Smooth muscle cell of the brain vasculature (primary cell): ENCODE data around the gene TBX19.

Source experiments
- DNase-seq: peaks from one replicate; pipeline ENCODE4 v3.0.0-alpha.2; 2012; ENCODE audit warnings: low read depth, low spot score

TBX19 gene

DNA sequence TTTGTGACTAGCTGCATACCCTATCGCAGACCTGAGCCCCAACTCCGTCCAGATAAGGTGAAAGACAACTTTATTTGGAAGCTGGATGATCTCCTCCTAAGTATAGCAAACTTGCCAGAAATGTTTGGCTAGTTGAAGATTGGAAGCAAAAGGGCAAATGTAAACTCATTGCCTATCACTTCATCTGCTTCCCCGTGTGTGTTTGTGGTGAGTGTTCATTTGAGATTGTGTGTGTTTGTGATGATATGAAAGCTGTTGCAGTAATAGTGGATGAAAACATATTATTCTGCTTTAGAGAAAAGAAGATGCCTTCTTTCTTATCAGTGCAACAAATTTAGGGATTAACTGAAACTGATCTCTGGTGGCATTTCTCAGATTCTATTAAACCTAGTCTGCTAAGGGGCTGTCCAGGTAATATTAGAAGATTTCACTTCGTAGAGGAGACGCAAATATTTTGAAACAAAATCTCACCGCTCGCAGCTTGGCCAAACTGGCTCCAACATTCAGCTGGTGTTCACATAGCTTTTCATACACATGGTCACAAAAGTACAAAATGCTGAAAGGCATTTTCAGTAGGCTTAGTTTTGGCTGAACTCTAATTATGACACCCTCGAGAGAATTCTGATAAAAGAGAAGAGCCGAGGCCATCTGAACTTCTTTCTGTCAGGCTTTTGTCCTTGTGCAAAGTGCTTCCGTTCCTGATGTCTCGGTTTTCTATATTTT lies 1.1 kb downstream of the TBX19 start:
- no peak for DNase-seq

DNA sequence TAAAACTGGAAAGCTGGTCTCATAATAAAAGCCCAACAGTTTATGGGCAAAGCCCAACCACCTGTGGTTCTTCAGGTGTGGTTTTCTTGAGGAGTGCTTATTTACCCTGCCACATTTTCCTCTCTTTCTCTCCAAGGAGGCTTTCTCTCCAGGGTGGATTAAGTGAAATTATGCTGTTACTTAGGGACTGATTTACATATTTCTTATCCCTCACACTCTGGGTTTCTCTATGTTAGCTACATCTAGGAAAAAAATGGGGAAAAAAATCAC lies 4.8 kb downstream of the TBX19 start:
- DNase-seq, result no peak

DNA sequence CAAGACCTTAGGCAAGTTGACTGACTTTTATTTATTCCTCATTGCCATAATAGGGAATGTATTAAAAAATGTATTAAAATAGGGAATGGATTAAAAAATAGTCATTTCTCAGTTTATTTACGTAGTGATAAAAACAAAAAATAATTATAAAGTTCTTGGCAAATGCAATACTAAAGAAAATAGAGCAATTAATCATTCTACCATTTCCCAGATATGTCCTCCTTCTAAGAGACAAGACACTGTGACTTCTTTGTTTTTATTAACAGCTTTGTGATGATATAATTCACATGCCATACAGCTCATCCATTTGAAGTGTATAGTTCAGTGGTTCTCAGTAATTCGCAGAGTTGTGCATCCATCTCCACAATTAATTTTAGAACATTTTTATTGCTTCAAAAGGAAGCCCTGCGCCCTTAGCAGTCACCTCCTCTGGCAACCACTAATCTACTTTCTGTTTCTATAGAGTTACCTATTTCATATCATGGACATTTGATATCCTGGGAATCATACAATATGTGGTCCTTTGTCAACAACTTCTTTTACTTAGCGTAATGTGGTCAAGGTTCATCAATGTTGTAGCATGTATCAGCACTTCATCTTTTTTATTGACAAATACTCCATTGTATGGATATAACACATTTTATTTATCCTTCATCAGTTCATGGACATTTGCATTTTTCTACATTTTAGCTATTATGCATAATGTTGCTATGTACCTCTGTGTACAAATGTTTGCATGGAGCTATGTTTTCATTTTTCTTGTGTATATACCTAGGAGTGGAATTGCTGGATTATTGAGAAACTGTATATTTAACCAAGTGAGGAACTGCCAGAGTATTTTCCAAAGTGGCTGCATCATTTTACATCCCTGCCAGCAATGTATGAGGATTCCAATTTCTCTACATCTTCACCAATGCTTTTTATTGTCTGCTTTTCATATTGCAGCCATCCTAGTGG lies 5.6 kb downstream of the TBX19 start:
- DNase-seq, result no peak

DNA sequence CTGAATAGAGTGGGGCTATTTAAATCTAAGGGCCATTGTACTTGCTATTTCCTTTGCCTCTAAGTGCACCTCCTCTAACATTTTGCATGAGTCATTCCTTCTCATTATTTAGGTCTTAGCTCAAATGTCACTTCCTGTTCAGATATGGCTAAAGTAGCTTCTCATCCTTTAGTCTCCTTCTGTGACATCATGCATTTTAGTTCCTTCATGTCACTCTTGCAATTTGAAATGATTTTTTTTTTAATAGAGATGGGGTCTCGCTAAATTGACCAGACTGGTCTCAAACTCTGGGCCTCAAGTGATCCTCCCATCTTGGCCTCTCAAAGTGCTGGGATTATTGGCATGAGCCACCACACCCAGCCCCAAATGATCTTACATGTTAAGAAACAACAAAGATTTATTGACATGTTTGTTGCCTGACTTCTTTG lies 6.6 kb downstream of the TBX19 start:
- DNase-seq, result no peak

DNA sequence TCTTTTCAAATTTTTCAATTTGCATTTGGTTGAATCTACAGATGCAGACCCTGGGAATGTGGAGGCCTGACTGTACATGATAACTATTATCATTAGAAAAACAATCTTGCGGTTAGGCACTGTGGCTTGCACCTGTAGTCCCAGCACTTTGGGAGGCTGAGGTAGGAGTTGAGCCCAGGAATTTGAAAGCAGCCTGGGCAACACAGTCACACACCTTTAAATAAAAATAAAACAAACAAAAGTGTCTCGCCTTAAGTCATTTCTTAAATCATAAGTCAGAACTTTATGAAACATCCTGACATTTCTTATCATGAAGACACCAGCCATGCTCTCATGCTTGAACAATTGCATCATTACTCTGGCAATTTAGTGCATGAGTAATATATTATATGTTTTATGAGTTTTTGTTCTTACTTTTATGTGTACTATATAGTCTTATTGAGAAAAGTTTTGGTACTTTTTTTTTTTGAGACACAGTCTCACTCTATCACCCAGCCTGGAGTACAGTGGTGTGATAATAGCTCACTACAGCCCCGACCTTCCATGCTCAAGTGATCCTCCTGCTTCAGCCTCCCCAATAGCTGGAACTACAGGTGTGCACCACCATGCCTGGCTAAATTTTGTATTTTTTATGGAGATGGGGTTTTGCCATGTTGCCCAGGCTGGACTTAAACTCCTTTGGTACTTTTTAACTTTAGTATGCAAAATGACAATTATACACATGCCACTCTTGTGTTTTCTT lies 7.8 kb downstream of the TBX19 start:
- DNase-seq, result no peak

DNA sequence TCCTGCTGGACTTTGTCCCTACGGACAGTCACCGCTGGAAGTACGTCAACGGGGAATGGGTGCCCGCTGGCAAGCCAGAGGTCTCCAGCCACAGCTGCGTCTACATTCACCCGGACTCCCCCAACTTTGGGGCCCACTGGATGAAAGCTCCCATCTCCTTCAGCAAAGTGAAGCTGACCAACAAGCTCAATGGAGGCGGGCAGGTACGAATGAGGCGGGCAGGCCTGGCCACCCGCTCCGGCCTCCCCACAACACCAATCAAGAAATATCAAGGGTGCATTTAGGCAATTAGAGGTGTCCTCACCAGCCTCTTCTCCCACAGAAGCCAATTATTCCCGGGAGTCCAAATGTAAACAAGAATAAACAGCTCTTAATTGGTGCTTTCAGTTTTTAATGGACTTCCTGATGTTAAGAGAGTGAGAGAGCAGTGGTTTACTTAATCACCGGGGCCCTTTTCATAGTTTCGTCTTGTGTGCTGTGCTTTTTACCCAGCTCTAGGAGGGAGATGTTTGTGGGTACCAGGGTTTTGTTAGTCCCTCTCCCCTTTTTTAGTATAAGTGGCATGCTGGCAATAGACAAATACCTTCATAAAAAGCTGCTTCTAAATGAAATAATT lies 10.7 kb downstream of the TBX19 start:
- DNase-seq, result no peak

DNA sequence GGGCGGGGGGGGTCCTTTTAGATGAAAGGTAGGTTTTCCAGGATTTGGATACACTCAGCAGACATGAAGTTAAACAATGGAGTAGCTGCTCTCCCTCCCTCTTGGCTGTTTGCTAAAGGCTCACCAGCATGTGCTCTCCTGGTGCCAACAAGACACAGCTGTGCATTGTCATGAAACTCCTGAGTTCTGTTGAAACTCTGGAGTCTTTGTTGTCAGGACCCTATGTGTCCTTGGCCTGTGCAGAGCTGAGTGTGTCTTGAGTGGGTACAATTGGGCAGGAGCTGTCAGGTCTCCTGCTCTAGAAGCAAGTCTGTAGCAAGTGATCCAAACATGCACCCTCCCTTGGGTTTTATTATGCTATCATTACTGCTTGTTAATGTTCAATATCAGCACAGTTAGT lies 12.7 kb downstream of the TBX19 start:
- no peak for DNase-seq

DNA sequence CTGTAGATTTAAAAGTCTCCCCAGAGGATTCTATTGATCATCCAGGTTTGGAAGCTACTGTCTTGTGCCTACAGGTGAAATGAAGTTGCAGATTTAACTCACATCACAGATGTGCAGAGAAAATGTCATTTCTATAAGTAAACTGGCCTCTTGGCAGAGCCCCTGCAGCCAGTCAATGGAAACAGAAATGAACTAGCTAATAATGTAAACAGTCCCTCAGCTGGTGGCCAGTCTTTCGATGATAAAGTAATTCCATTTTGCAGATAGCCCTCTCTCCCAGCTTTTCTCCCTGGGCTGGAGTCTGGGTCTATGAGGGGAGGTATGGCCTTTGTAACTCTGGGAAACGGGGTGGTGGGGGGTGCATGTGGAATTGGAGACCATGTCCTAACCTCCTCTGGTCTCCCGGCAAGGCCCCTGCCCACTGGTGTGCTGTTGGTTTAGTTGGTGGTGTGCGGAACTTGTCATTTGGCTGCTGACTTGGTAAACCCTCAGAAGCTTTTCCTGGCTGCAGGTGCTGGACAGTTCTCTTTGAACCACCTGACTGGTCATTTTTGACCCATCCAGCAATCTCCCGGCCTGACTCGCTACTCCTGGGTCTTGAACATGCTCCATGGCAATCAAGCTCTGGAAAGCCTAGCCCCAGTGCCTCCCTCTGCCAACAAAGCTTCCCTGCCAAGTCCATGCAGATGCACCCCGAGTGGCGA lies 14.9 kb downstream of the TBX19 start:
- DNase-seq, result no peak

DNA sequence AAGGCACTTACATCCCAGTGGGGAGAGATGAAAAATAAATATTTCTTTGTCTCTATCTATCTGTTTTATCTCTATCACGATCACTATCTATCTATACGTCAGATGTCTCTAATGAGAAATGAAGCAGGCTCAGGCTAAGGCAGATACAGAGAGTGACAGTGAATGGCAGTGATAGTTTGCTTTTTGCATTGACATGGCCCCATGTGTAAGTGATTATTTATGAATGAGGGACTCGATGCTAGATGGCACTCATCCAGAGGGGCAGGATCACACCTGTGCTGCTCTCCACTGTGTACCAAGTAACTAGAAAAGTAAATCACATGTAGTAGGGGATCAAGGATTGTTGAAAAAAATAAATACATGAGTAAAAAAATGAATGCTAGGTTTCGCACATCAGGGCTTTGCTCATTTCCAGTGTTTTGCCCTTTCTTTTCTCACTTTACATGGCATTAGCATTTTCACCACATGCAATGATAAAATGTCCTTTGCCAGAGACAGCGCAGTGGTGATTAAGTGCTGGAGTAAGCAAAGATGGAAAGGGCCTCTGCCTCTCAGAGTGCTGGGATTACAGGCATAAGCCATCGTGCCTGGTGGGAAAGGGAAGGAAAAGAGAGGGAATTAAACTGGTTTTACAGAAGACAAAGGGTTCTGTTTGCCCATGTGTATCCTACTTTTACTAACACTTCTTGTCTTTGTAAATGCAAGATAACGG lies 16.5 kb downstream of the TBX19 start:
- DNase-seq, result no peak

DNA sequence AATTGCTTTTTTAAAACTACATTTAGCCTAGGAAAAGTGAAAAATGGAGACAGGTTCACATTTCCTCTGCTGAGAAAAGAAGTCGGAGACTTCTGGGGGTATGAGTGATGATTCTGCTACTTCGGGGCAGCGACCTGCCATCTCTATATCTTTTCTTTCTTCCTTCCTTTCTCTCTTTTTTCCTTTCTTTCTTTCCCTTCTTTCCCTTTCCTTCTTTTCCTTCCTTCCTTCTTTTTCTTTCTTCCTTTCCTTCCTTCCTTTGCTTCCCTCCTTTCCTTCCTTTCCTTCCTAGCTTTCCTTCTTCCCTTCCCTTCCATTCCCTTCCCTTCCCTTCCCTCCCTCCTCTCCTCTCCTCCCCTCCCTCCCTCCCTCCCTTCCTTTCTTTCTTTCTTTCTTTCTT lies 17.8 kb downstream of the TBX19 start:
- no peak for DNase-seq

DNA sequence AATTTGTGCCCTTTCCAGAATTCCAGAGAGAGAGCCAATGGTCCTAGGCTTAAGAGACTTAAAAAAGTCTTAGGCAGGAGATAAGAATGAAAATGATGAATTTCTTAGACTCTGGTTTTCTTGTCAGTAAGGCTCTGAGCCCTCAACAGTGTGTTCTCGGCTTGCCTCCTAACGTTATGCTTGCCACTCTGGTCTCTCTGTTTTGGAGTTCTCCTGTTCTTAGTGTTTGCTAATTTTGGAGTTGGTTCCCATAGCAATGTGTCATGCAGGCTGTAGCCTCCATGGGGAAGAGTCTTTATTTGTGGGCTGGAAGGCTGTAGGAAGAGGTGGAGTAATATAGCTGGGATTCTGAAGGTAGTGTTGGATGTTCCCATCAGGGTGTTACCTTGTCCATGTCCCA lies 19.9 kb downstream of the TBX19 start:
- DNase-seq, result no peak

DNA sequence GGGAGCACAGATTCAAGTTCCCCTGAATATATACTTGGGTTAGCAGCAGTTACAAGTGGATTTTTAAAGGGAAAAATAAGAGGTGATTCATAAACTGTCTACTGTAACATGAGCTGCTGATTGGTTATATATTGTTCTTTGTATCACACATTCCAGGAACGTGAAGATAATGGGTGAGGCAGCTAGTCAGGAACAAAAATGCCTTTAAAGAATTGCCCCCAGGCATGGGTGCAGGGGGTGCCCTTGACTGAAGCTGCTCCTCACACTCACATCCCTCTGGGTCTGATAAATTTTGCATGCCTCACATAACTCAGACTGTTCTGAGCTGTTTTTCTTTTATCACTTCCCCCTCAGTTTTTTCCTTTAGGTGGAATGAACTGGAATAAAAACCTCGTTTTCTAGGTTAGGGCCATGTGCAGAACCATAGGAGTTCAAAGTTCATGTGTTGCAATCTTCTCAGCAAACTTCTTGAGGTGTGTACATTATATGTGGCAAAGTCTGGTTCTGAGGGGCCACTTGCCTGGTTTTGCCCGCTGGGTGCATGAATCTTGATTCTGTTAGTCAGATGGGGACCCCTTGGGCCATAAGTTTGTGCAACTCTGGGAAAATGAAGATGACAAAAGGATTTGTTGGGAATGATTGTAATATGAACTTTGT lies 21.1 kb downstream of the TBX19 start:
- no peak for DNase-seq

DNA sequence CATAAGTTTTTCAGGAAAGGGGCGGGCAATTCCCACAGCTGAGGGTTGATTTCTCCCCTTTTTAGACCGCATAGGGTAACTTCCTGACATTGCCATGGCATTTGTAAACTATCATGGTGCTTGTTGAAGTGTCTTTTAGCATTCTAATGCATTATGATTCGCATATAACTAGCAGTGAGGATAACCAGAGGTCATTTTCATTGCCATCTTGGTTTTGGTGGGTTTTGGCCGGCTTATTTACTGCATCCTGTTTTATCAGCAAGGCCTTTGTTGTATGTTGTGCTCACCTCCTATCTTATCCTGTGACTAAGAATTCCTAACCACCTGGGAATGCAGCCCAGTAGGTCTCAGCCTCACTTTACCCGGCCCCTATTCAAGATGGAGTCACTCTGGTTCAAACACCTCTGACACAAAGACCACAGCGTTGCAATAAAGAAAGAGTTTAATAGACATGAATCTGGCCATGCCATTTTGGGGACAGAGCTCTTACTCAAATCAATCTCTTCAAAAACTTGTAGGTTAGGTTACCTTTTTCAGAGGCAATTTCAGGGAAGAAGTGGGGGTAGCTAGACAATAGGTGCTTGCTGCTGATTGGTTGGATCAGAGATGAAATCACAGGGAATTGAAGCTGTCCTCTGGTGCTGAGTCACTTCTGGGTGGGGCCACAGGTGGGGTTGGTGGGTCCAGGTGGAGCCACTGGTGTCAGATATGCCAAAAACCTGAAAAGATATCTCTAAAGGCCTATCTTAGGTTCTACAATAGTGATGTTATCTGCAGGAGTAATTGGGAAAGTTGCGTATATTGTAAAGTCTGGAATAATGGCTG lies 23.3 kb downstream of the TBX19 start:
- no peak for DNase-seq

DNA sequence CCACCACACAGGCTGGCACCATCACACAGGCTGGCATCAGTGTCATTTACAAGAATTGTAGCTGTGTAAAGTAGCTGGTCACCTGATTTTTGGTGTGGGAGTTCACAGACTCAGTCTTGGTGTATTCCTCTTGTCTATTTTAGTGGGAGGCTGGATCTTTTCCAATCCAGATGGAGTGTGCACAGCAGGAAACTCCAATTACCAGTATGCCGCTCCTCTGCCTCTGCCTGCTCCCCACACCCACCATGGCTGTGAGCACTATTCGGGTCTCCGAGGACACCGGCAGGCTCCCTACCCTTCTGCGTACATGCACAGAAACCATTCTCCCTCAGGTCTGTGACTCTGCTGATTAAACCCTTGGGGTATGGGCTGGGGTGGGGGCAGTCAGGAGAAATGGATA lies 24.2 kb downstream of the TBX19 start:
- no peak for DNase-seq

DNA sequence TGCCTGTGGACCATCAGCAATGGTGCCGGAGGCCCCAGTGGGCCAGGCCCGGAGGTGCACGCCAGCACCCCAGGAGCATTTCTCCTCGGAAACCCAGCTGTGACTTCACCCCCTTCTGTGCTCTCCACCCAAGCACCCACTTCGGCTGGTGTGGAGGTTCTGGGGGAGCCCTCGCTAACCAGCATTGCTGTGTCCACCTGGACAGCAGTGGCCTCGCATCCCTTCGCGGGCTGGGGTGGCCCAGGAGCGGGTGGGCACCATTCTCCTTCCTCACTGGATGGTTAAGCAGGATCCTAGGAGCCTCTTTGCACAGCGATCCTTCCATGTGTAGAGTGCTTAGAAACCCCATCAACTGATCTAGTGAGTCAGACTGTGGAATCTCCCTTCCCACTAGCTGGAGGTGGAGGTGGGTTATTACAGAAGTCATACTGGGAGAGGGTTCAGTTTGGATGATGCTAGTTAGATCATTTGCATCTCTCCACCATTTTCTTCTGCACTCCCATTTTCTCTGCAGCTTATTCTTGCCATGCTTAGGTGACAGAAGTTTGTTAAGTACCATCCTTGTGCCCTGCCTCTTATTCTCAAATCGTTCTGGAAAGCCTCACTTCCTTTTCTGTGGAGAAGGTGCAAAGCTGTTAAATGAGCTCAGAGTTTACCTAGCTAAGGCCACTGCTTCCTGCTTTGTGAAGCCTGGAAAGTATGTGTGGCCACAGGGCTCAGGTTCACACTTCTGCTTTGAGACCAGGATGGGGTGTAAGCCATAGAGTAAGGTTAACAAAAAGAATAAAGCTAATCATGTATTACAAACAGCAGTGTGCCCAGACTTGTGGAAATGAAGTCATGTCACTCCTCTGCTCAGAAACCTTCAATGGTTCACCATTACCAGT lies 32.3 kb downstream of the TBX19 start:
- DNase-seq, result no peak

DNA sequence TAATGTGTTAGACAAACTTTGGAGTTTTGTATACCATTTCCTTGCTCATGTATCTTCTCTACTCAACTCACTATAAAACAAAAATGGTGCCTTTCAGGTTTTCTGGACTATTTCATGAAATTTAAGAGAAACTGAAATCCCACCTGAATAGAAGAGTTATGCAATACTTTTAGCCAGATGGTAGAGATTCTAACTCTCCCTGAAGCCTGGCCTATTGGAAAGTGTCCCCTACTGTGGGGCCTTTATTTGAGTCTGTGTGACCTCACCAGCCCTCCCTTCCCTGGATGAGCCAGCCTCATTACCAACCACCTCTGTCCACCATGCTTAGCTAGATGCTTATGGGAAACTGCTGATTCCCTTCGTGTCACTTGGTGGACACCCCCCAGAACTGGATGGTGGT lies 35.5 kb downstream of the TBX19 start:
- no peak for DNase-seq

DNA sequence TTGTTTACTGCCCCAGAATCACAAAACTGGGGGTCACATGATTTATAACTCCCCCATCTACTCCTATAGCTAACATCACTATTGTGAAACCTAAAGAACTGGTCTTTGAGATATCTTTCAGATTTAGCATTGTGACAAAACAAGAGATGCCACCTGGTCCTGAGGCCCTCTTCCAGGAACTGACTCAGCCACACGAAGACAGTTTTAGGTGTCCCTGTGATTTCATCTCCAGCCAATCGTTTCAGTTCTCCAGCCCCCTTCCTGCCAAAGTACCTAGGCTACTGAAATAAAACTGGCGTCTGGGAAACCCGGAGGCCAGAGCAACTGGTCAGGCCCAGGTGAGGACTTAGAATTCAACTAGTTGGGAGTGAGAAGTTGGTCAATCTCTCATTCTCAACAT lies 36.6 kb downstream of the TBX19 start:
- no peak for DNase-seq

DNA sequence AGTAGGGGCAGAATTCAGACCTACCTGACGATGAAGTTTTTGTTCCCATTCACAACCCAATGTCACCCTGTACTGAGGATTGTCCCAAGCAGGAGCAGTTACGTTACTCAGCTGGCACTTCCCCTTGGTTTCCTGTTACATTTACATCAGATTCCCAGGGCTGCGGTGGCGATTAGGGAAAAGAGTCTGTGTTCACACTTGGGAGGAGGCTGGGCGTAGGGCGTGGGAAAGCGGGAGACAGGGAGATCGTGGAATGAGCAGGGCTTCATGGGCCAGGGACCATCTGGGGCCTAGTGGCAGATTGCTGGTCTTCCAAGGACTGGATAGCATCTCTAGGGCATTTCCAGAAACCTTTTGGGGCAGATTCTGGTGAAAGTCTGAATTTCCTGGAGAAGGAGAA lies 39.0 kb downstream of the TBX19 start:
- DNase-seq, result no peak
